SK-N-SH (cell line): ENCODE data around the gene PGF. TPM values are rescaled to one million over a fixed set of nuclear protein-coding genes. Genes with fewer than 3 reads are reported as not detected.

ENCODE experiments used
- CTCF ChIA-PET: fragments of 300-600, 350-600 bp; formaldehyde crosslinking; extraction: SDS; loops from one replicate; lab custom pipeline; 2021; lab: Yijun Ruan, JAX
- POLR2A ChIA-PET: fragments of 350-600 bp; sonication (Branson Sonifier 250); formaldehyde crosslinking; extraction: SDS; loops from one replicate; lab custom pipeline; 2020; ENCODE audit warnings: antibody characterized with exemption, inconsistent platforms; lab: Yijun Ruan, JAX
- DNase-seq: peaks from one replicate; pipeline ENCODE4 v3.0.0; 2012
- H2AFZ ChIP-seq: fragments of 200-600 bp; sonication (generic); 2 replicates; pipeline ENCODE4 v1.8.1; 2016; ENCODE audit warnings: antibody characterized with exemption, mild to moderate bottlenecking, low read depth
- H3F3A ChIP-seq: fragments of 200-600 bp; sonication (generic); replicated peaks from 2 replicates; pipeline ENCODE3; 2016; ENCODE audit warnings: antibody characterized with exemption, mild to moderate bottlenecking; ENCODE audit not compliant: insufficient read depth
- H3K27ac ChIP-seq, 2 experiments: fragments of 200-500 bp in 1 of 2; fragments of 200-600 bp in 1 of 2; sonication (Bioruptor generic) in 1 of 2; sonication (generic), shearing (Covaris generic) in 1 of 2; 2 replicates each; pipeline versions ENCODE4 v1.5.1 to v1.6.1; 2014 to 2016; ENCODE audit warnings: low read depth in 2 of 2, inconsistent platforms in 1 of 2, low read length in 1 of 2, mild to moderate bottlenecking in 1 of 2, mixed read lengths in 1 of 2
- H3K27me3 ChIP-seq: fragments of 200-600 bp; sonication (generic), shearing (Covaris generic); 2 replicates; pipeline ENCODE4 v1.6.1; 2016; ENCODE audit warnings: mixed run types; ENCODE audit not compliant: insufficient read depth
- H3K36me3 ChIP-seq, 2 experiments: fragments of 200-500 bp in 1 of 2; fragments of 200-600 bp in 1 of 2; sonication (Bioruptor generic) in 1 of 2; sonication (generic) in 1 of 2; replicated peaks in 1 of 2; 2 replicates each; pipeline versions ENCODE3 to v1.5.1; 2014 to 2016; ENCODE audit warnings: low read length in 1 of 2, mild to moderate bottlenecking in 1 of 2; ENCODE audit not compliant: insufficient read depth in 2 of 2, control insufficient read depth in 1 of 2
- H3K4me1 ChIP-seq, 2 experiments: fragments of 200-500 bp in 1 of 2; fragments of 200-600 bp in 1 of 2; sonication (Bioruptor generic) in 1 of 2; sonication (generic), shearing (Covaris generic) in 1 of 2; 2 replicates each; pipeline versions ENCODE4 v1.5.1 to v1.6.1; 2014 to 2016; ENCODE audit warnings: low read depth in 1 of 2, low read length in 1 of 2, mixed run types in 1 of 2; ENCODE audit not compliant: insufficient read depth in 2 of 2, control insufficient read depth in 1 of 2
- H3K4me2 ChIP-seq: fragments of 200-600 bp; sonication (generic), shearing (Covaris generic); 2 replicates; pipeline ENCODE4 v1.6.1; 2017; ENCODE audit warnings: mixed run types
- H3K4me3 ChIP-seq, 2 experiments: fragments of 200-500 bp in 1 of 2; fragments of 200-600 bp in 1 of 2; sonication (Bioruptor generic) in 1 of 2; sonication (generic), shearing (Covaris generic) in 1 of 2; 2 replicates each; pipeline versions ENCODE4 v1.5.1 to v1.8.1; 2014 to 2016; ENCODE audit warnings: low read depth in 2 of 2, inconsistent platforms in 1 of 2, low read length in 1 of 2, mild to moderate bottlenecking in 1 of 2, mixed read lengths in 1 of 2, moderate library complexity in 1 of 2
- H3K79me2 ChIP-seq: fragments of 200-600 bp; sonication (generic); 2 replicates; pipeline ENCODE4 v1.8.1; 2017; ENCODE audit warnings: mild to moderate bottlenecking; ENCODE audit not compliant: insufficient read depth
- H3K9ac ChIP-seq: fragments of 200-600 bp; sonication (generic); 2 replicates; pipeline ENCODE4 v1.6.1; 2017; ENCODE audit warnings: mixed run types
- H3K9me2 ChIP-seq: fragments of 200-600 bp; sonication (generic); 2 replicates; pipeline ENCODE4 v1.6.1; 2017; ENCODE audit warnings: mixed run types
- H3K9me3 ChIP-seq: fragments of 200-600 bp; sonication (generic); 2 replicates; pipeline ENCODE4 v1.6.1; 2017; ENCODE audit warnings: mixed run types, mild to moderate bottlenecking, moderate library complexity
- H4K20me1 ChIP-seq: fragments of 200-600 bp; sonication (generic); 2 replicates; pipeline ENCODE4 v1.6.1; 2017; ENCODE audit warnings: mild to moderate bottlenecking, mixed run types; ENCODE audit not compliant: insufficient read depth
- CHD2 ChIP-seq: fragments of 150-350 bp; IDR thresholded peaks from 2 replicates; pipeline ENCODE4 v1.6.1; 2018; ENCODE audit warnings: low read length; ENCODE audit not compliant: partially characterized antibody
- ELF1 ChIP-seq: IDR thresholded peaks from 2 replicates; pipeline ENCODE4 v1.4.0; 2012
- EP300 ChIP-seq, 2 experiments: IDR thresholded peaks; 2 replicates each; pipeline versions ENCODE4 v1.4.0 to v1.6.1; 2012; ENCODE audit warnings: borderline replicate concordance in 1 of 2, low read depth in 1 of 2, low read length in 1 of 2
- EZH2phosphoT487 ChIP-seq: fragments of 200-600 bp; sonication (generic); IDR thresholded peaks from 2 replicates; pipeline ENCODE4 v1.6.1; 2017; ENCODE audit warnings: low read depth, mixed run types, mild to moderate bottlenecking, antibody characterized with exemption, moderate library complexity, borderline replicate concordance
- FOXJ3 ChIP-seq: sonication (generic); formaldehyde crosslinking; IDR thresholded peaks from 2 replicates; pipeline ENCODE4 v1.5.1; 2020; ENCODE audit warnings: mild to moderate bottlenecking, missing genetic modification reagents
- FOXM1 ChIP-seq: IDR thresholded peaks from 2 replicates; pipeline ENCODE4 v1.4.0; 2012; ENCODE audit warnings: low read depth, mild to moderate bottlenecking
- GABPA ChIP-seq: IDR thresholded peaks from 2 replicates; pipeline ENCODE4 v1.4.0; 2012; ENCODE audit warnings: low read depth, mild to moderate bottlenecking
- MEF2A ChIP-seq: IDR thresholded peaks from 2 replicates; pipeline ENCODE4 v1.4.0; 2012; ENCODE audit warnings: low read depth, borderline replicate concordance
- NRF1 ChIP-seq: IDR thresholded peaks from 2 replicates; pipeline ENCODE4 v1.6.1; 2012; ENCODE audit warnings: low read depth, mild to moderate bottlenecking, low read length
- POLR2AphosphoS5 ChIP-seq: IDR thresholded peaks from 2 replicates; pipeline ENCODE4 v1.6.1; 2012; ENCODE audit warnings: low read depth, low read length
- RCOR1 ChIP-seq: fragments of 150-350 bp; IDR thresholded peaks from 2 replicates; pipeline ENCODE4 v1.6.1; 2017; ENCODE audit warnings: antibody characterized with exemption, low read length
- TAF1 ChIP-seq: IDR thresholded peaks from 2 replicates; pipeline ENCODE4 v1.6.1; 2012; ENCODE audit warnings: low read depth, mild to moderate bottlenecking, low read length, moderate library complexity, borderline replicate concordance
- TCF12 ChIP-seq: IDR thresholded peaks from 2 replicates; pipeline ENCODE4 v1.4.0; 2012
- TEAD4 ChIP-seq: IDR thresholded peaks from 2 replicates; pipeline ENCODE4 v1.4.0; 2012; ENCODE audit warnings: mild to moderate bottlenecking, borderline replicate concordance; ENCODE audit not compliant: insufficient read depth
- YY1 ChIP-seq: IDR thresholded peaks from 2 replicates; pipeline ENCODE4 v1.4.0; 2012; ENCODE audit warnings: low read depth, mild to moderate bottlenecking
- WGBS: methylation state at CpG from one replicate; pipeline ENCODE4 v1.1.6; 2017; ENCODE audit warnings: low lambda C conversion rate; 5-methylcytosine and 5-hydroxymethylcytosine counted together
- polyA plus RNA-seq, 3 experiments: library from polyadenylated mRNA; depleted of rRNA; stranded (reverse); fragments of >200 nt; gene quantifications; 2 replicates each; pipeline ENCODE4 v1.2.3, GENCODE V29; 2012
- TF ChIP-seq, protein P1 (sequence below): IDR thresholded peaks from 2 replicates; pipeline ENCODE4 v1.6.1; 2012; ENCODE audit warnings: mild to moderate bottlenecking, low read depth, low read length, moderate library complexity
- TF ChIP-seq, protein P2 (sequence below): IDR thresholded peaks from 2 replicates; pipeline ENCODE4 v1.4.0; 2012; ENCODE audit warnings: low read depth, borderline replicate concordance
- TF ChIP-seq, protein P3 (sequence below): IDR thresholded peaks from 2 replicates; pipeline ENCODE4; 2012
- TF ChIP-seq, protein P4 (sequence below): fragments of 150-350 bp; IDR thresholded peaks from 2 replicates; pipeline ENCODE4 v1.6.1; 2017; ENCODE audit warnings: antibody characterized with exemption, low read length, low read depth, borderline replicate concordance

Gene PGF
- polyA plus RNA-seq, 1 of the 3 experiments (the other 2 are of a cell fraction): 4.4 TPM

DNA sequence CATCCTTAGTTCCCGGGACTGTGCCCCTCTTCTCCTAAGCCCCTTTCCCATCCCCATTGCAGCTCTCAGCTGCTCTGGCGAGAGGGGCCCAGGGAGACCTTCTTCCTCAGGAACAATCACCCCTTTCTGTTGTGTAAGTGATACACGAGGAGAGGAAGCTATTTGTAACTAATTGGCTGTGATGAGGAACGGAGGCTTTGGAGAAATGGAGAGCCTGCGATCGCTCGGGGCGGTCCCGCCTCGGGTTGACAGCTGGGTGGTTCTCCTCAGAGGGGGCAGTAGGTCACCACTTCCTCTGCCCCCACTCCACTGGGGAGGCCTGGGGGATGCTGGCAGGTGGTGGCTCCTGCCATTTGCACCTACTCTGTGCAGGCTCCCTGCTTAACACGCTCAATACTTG is 6.6 kb upstream of the PGF start (continued):
- TF ChIP-seq, protein P1, sequence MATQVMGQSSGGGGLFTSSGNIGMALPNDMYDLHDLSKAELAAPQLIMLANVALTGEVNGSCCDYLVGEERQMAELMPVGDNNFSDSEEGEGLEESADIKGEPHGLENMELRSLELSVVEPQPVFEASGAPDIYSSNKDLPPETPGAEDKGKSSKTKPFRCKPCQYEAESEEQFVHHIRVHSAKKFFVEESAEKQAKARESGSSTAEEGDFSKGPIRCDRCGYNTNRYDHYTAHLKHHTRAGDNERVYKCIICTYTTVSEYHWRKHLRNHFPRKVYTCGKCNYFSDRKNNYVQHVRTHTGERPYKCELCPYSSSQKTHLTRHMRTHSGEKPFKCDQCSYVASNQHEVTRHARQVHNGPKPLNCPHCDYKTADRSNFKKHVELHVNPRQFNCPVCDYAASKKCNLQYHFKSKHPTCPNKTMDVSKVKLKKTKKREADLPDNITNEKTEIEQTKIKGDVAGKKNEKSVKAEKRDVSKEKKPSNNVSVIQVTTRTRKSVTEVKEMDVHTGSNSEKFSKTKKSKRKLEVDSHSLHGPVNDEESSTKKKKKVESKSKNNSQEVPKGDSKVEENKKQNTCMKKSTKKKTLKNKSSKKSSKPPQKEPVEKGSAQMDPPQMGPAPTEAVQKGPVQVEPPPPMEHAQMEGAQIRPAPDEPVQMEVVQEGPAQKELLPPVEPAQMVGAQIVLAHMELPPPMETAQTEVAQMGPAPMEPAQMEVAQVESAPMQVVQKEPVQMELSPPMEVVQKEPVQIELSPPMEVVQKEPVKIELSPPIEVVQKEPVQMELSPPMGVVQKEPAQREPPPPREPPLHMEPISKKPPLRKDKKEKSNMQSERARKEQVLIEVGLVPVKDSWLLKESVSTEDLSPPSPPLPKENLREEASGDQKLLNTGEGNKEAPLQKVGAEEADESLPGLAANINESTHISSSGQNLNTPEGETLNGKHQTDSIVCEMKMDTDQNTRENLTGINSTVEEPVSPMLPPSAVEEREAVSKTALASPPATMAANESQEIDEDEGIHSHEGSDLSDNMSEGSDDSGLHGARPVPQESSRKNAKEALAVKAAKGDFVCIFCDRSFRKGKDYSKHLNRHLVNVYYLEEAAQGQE: no peak
- TF ChIP-seq POLR2AphosphoS5: no peak

DNA sequence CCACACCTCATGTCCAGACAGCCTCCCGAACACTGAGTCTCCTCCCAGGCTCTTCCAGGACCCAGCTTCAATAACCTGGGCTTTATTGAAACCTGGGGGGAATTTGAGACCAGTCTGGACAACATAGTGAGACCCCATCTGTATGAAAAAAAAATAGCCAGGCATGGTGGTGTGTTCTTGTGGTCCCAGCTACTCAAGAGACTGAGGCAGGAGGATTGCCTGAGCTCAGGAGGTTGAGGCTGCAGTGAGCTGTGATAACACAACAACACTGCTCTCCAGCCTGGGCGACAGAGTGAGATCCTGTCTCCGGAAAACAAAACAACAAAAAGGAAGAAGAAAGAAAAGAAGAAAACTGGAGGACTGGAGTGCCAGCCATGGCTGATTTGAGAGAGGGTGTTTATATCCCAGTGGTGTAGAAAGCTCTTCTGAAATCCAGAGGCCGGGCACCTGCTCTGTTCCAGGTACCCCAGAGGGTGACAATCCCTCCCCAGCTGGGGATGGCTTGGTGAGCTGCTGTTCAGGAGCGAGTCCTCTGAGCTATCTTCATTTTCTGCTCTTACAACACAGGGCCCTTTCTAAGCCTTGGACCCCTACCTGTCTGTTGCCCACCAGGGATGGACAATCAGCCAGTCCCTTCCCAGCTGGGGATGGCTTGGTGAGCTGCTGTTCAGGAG is 6.0 kb upstream of the PGF start:
- Histone ChIP-seq H3K27ac (no peak overlapping the region), H3K36me3 (no peaks in the 10 kb centered on the region), H3K4me3 (no peak overlapping the region), H3K9ac (no peak overlapping the region), H2AFZ (no peak overlapping the region), H3F3A (peaks cover 10% of the 10 kb centered on the region), H4K20me1 (no peaks in the 10 kb centered on the region), H3K79me2 (no peaks in the 10 kb centered on the region), H3K9me3 (no peaks in the 10 kb centered on the region), H3K4me2 (no peak overlapping the region), H3K4me1 (peaks cover 0 to 19% of the 10 kb centered on the region in 2 experiments; a peak in 1 of 4 replicates), H3K27me3 (no peaks in the 10 kb centered on the region), H3K9me2 (no peaks in the 10 kb centered on the region)
- POLR2A ChIA-PET: interaction anchor here (0.6 kb wide), 1 partner anchor 109 kb away, joined by 4 read pairs; no protein-coding TSS in a partner anchor
- DNase-seq: no peak
- WGBS: 89% methylated on average over 5 of the region's 5 CpGs
- CTCF ChIA-PET: interaction anchor here (1.3 to 1.9 kb wide), 3 partner anchors 10 to 14 kb away, joined by 3 to 6 read pairs (median 4); no protein-coding TSS in a partner anchor
- no peak for TF ChIP-seq GABPA
- TF ChIP-seq FOXJ3 (CRISPR knock-in tag): no peak
- TF ChIP-seq, protein P1: no peak
- TF ChIP-seq TAF1: no peak
- no peak for TF ChIP-seq MEF2A
- TF ChIP-seq TCF12: no peak
- TF ChIP-seq EZH2phosphoT487: no peak
- TF ChIP-seq, protein P2, sequence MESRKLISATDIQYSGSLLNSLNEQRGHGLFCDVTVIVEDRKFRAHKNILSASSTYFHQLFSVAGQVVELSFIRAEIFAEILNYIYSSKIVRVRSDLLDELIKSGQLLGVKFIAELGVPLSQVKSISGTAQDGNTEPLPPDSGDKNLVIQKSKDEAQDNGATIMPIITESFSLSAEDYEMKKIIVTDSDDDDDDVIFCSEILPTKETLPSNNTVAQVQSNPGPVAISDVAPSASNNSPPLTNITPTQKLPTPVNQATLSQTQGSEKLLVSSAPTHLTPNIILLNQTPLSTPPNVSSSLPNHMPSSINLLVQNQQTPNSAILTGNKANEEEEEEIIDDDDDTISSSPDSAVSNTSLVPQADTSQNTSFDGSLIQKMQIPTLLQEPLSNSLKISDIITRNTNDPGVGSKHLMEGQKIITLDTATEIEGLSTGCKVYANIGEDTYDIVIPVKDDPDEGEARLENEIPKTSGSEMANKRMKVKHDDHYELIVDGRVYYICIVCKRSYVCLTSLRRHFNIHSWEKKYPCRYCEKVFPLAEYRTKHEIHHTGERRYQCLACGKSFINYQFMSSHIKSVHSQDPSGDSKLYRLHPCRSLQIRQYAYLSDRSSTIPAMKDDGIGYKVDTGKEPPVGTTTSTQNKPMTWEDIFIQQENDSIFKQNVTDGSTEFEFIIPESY: no peak
- TF ChIP-seq CHD2: no peak
- TF ChIP-seq, protein P3, sequence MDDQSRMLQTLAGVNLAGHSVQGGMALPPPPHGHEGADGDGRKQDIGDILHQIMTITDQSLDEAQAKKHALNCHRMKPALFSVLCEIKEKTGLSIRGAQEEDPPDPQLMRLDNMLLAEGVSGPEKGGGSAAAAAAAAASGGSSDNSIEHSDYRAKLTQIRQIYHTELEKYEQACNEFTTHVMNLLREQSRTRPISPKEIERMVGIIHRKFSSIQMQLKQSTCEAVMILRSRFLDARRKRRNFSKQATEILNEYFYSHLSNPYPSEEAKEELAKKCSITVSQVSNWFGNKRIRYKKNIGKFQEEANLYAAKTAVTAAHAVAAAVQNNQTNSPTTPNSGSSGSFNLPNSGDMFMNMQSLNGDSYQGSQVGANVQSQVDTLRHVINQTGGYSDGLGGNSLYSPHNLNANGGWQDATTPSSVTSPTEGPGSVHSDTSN: no peak
- TF ChIP-seq POLR2AphosphoS5: no peak
- no peak for TF ChIP-seq EP300 (IDR thresholded peaks at IDR 0.05; ENCODE audit: borderline replicate concordance in 1 of 2, low read depth in 1 of 2, low read length in 1 of 2)
- TF ChIP-seq ELF1: no peak
- no peak for TF ChIP-seq TEAD4
- no peak for TF ChIP-seq YY1
- TF ChIP-seq FOXM1: no peak
- TF ChIP-seq, protein P4, sequence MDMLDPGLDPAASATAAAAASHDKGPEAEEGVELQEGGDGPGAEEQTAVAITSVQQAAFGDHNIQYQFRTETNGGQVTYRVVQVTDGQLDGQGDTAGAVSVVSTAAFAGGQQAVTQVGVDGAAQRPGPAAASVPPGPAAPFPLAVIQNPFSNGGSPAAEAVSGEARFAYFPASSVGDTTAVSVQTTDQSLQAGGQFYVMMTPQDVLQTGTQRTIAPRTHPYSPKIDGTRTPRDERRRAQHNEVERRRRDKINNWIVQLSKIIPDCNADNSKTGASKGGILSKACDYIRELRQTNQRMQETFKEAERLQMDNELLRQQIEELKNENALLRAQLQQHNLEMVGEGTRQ: no peak
- no peak for TF ChIP-seq NRF1
- TF ChIP-seq RCOR1: no peak
